ENCODE results near the gene LATS1. TPM values are rescaled to one million over a fixed set of nuclear protein-coding genes. Genes with fewer than 3 reads are reported as not detected.
A peak's percentile ranks its signal among the peaks of the same experiment; 100 is the strongest.

LATS1 gene
- total and polyA plus RNA-seq, 10 of the 15 experiments (the other 5 are each of a cell fraction or from before 2014, with no cell fraction given): 2.1 to 15.6 (median 11.0) TPM

GRCh38 chr6:149755300-149756260 lies 37.7 kb upstream of the LATS1 start:
- in situ Hi-C loops (cut with MboI): no loop called here
- intact Hi-C loops (cut with micrococcal nuclease; ENCODE audit: unreplicated experiment): no loop called here
- BruUV-seq (replicated peaks): no TSS peak
- Histone ChIP-seq H3K79me2 (ENCODE audit: control insufficient read depth, insufficient read depth, low read length) (peaks cover 39% of the 10 kb centered on the region), H2AFZ (ENCODE audit: control insufficient read depth, low read depth, low read length) (no peak overlapping the region), H3K9me3 (replicated peaks; ENCODE audit: control insufficient read depth, insufficient read depth, low read length) (no peaks in the 10 kb centered on the region), H3K27ac (ENCODE audit: control insufficient read depth, insufficient read depth) (no peak overlapping the region), H4K20me1 (ENCODE audit: control insufficient read depth, insufficient read depth) (peaks cover 3% of the 10 kb centered on the region; the same call in 1 of the 2 replicates), H3K4me1 (ENCODE audit: control insufficient read depth, insufficient read depth, low read length) (peaks cover 16% of the 10 kb centered on the region), H3K27me3 (replicated peaks in 1 of 2; ENCODE audit: control insufficient read depth in 2 of 2, insufficient read depth in 2 of 2, low read length in 1 of 2) (no peaks in the 10 kb centered on the region), H3K4me2 (ENCODE audit: control insufficient read depth, insufficient read depth) (0 out of 2 replicates have a peak overlapping the region, but pooled peaks have one; percentile 49), H3K4me3 (no peak overlapping the region), H3K36me3 (ENCODE audit: control insufficient read depth in 2 of 2, insufficient read depth in 2 of 2, low read length in 1 of 2) (no peaks in the 10 kb centered on the region), H3K9ac (ENCODE audit: control insufficient read depth, insufficient read depth, low read length) (no peak overlapping the region)
- CTCF ChIA-PET: interaction anchor here (0.6 kb wide), 1 partner anchor 71 kb away, joined by 3 read pairs; no protein-coding TSS in a partner anchor
- no peak for DNase-seq (ENCODE audit: low read depth, low spot score)
- ATAC-seq: peak; percentile 94
- WGBS (ENCODE audit: insufficient coverage, insufficient replicate concordance, low lambda C conversion rate, missing lambda C conversion rate): 55% methylated on average over 9 of the region's 9 CpGs
- FAIRE-seq: peak; percentile 80
- RAD21 ChIA-PET (ENCODE audit: unreplicated experiment): interaction anchor here (0.6 kb wide), 1 partner anchor 40 kb away, joined by 5 read pairs; no protein-coding TSS in a partner anchor
- POLR2A ChIA-PET: no interaction called here
- SMC1A ChIA-PET (ENCODE audit: uncharacterized antibody, unreplicated experiment): interaction anchor here (1.0 to 1.2 kb wide), 3 partner anchors 8 to 71 kb away, joined by 3 read pairs; no protein-coding TSS in a partner anchor
- TF ChIP-seq BCL11A (IDR thresholded peaks at IDR 0.05; ENCODE audit: low read depth, low read length) (0 out of 2 replicates have a peak, but pooled peaks have one; percentile 31), PML (IDR thresholded peaks at IDR 0.05; ENCODE audit: low read length) (0 out of 2 replicates have a peak, but pooled peaks have one; percentile 29), NFIC (IDR thresholded peaks at IDR 0.05; ENCODE audit: low read depth, low read length) (peak; percentile 71), KAT2A (conservative IDR thresholded peaks at IDR 0.05; ENCODE audit: control insufficient read depth, low read depth, low read length) (no peak), FOXM1 (IDR thresholded peaks at IDR 0.05; ENCODE audit: low read depth, low read length) (peak; percentile 43; the same call in 1 of the 2 replicates), PAX5 (IDR thresholded peaks at IDR 0.05; ENCODE audit: borderline replicate concordance, low read depth, low read length) (peak; percentile 86), MTA3 (IDR thresholded peaks at IDR 0.05; ENCODE audit: borderline replicate concordance, low read length) (peak; percentile 65; the same call in 1 of the 2 replicates), POLR2A (IDR thresholded peaks at IDR 0.05; ENCODE audit: low read depth, low read length) (no peak), EED (IDR thresholded peaks at IDR 0.05; ENCODE audit: low read depth) (0 out of 2 replicates have a peak, but pooled peaks have one; percentile 16), BHLHE40 (IDR thresholded peaks at IDR 0.05; ENCODE audit: borderline replicate concordance in 1 of 2, low read depth in 2 of 2, low read length in 1 of 2) (0 out of 4 replicates have a peak, but pooled peaks of 1 of the 2 experiments have one; percentile 20), PBX3 (IDR thresholded peaks at IDR 0.05; ENCODE audit: insufficient replicate concordance, low read depth, low read length) (no peak), SP1 (IDR thresholded peaks at IDR 0.05; ENCODE audit: low read depth, low read length) (no peak), ZNF384 (IDR thresholded peaks at IDR 0.05; ENCODE audit: borderline replicate concordance, low read depth, low read length) (peak; percentile 76), ETV6 (conservative IDR thresholded peaks at IDR 0.05 in 1 of 2, IDR thresholded peaks at IDR 0.05 in 1 of 2; ENCODE audit: borderline replicate concordance in 1 of 2, low read depth in 1 of 2) (no peak), PAX8 (IDR thresholded peaks at IDR 0.05) (0 out of 2 replicates have a peak, but pooled peaks have one; percentile 61), MEF2A (IDR thresholded peaks at IDR 0.05; ENCODE audit: insufficient read depth, low read depth, low read length) (peak; percentile 74), BCLAF1 (IDR thresholded peaks at IDR 0.05) (no peak), IKZF2 (IDR thresholded peaks at IDR 0.05) (peak; percentile 47 to 69; a peak in 3 of 4 replicates)

Measured in GM12878 (cell line).